ENCODE data around the gene KHDC4.
A peak's percentile ranks its signal among the peaks of the same experiment; 100 is the strongest.
"Not testable (repeated sequence)": the region's sequence is repeated elsewhere in the genome, so short reads cannot be mapped to it uniquely, and the experiment has no call there.

Gene KHDC4

DNA sequence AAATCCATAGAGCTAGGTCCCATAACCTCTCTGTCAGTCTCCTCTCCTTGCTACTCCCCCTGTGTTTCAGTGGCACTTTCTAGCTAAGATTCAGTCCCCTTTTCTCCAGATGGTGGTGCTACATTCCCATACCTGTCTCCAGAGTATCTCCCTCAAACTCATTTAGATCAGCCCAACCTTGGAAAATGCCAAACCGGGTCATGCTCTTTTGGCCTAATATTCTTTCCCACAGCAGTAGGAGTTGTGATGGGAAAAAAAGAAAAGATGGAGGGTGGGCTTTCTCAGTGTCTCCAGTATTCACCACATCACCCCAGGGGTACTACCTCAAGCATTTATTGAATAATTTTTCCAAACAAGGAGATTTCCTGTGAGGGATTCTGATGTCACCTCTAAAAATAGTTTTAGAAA, 4.0 kb upstream of the KHDC4 start:
- Histone ChIP-seq H3K4me1 (ENCODE audit: control insufficient read depth, insufficient read depth, low read length, poor library complexity, severe bottlenecking) (peaks cover 17% of the 10 kb centered on the region), H3K36me3 (ENCODE audit: control insufficient read depth, insufficient read depth, low read length) (peaks cover 5% of the 10 kb centered on the region), H3K27ac (ENCODE audit: low read depth, low read length, severe bottlenecking) (peak overlapping the region; percentile 29), H3K4me3 (ENCODE audit: extremely low read depth, insufficient read depth, low read length, poor library complexity, severe bottlenecking) (no peak overlapping the region), H3K9me3 (ENCODE audit: control insufficient read depth, low read length) (no peaks in the 10 kb centered on the region)
- no CpG with 5 or more reads among the region's 1 CpG for WGBS, 2 experiments (ENCODE audit: insufficient coverage in 2 of 2)

GRCh38 chr1:155934936-155935590, 850 bp upstream of the KHDC4 start:
- peak overlapping the region; percentile 87 for H3K27ac ChIP-seq (ENCODE audit: low read depth, low read length, severe bottlenecking)
- H3K36me3 ChIP-seq (ENCODE audit: control insufficient read depth, insufficient read depth, low read length): peaks cover 36% of the 10 kb centered on the region
- peaks cover 19% of the 10 kb centered on the region for H3K4me1 ChIP-seq (ENCODE audit: control insufficient read depth, insufficient read depth, low read length, poor library complexity, severe bottlenecking)
- peak overlapping the region; percentile 98 for H3K4me3 ChIP-seq (ENCODE audit: extremely low read depth, insufficient read depth, low read length, poor library complexity, severe bottlenecking)
- no peaks in the 10 kb centered on the region for H3K9me3 ChIP-seq (ENCODE audit: control insufficient read depth, low read length)
- WGBS, 2 experiments (ENCODE audit: insufficient coverage in 2 of 2): 94 to 95% methylated on average over 22 of the region's 24 CpGs

- Histone ChIP-seq H3K4me3 (ENCODE audit: extremely low read depth, insufficient read depth, low read length, poor library complexity, severe bottlenecking) (peak overlapping the region; percentile 98), H3K4me1 (ENCODE audit: control insufficient read depth, insufficient read depth, low read length, poor library complexity, severe bottlenecking) (peaks cover 19% of the 10 kb centered on the region), H3K27ac (ENCODE audit: low read depth, low read length, severe bottlenecking) (peak overlapping the region; percentile 87), H3K9me3 (ENCODE audit: control insufficient read depth, low read length) (no peaks in the 10 kb centered on the region), H3K36me3 (ENCODE audit: control insufficient read depth, insufficient read depth, low read length) (peaks cover 51% of the 10 kb centered on the region)
- 5 to 6% methylated on average over 7 to 10 of the region's 10 CpGs for WGBS, 2 experiments (ENCODE audit: insufficient coverage in 2 of 2)
Measured at GRCh38 chr1:155933591-155934096, 569 bp downstream of the KHDC4 start.

GRCh38 chr1:155932487-155932886, 1.7 kb downstream of the KHDC4 start:
- 89 to 100% methylated on average over 1 to 3 of the region's 5 CpGs for WGBS, 2 experiments (ENCODE audit: insufficient coverage in 2 of 2)
- no peak overlapping the region for H3K27ac ChIP-seq (ENCODE audit: low read depth, low read length, severe bottlenecking)
- no peaks in the 10 kb centered on the region for H3K9me3 ChIP-seq (ENCODE audit: control insufficient read depth, low read length)
- H3K36me3 ChIP-seq (ENCODE audit: control insufficient read depth, insufficient read depth, low read length): peaks cover 62% of the 10 kb centered on the region
- peak overlapping the region; percentile 98 for H3K4me3 ChIP-seq (ENCODE audit: extremely low read depth, insufficient read depth, low read length, poor library complexity, severe bottlenecking)
- peaks cover 19% of the 10 kb centered on the region for H3K4me1 ChIP-seq (ENCODE audit: control insufficient read depth, insufficient read depth, low read length, poor library complexity, severe bottlenecking)

GRCh38 chr1:155932081-155932480, 2.1 kb downstream of the KHDC4 start:
- peak overlapping the region; percentile 98 for H3K4me3 ChIP-seq (ENCODE audit: extremely low read depth, insufficient read depth, low read length, poor library complexity, severe bottlenecking)
- H3K4me1 ChIP-seq (ENCODE audit: control insufficient read depth, insufficient read depth, low read length, poor library complexity, severe bottlenecking): peaks cover 19% of the 10 kb centered on the region
- no peak overlapping the region for H3K27ac ChIP-seq (ENCODE audit: low read depth, low read length, severe bottlenecking)
- WGBS, 2 experiments (ENCODE audit: insufficient coverage in 2 of 2): no CpG with 5 or more reads among the region's 1 CpG
- peaks cover 66% of the 10 kb centered on the region for H3K36me3 ChIP-seq (ENCODE audit: control insufficient read depth, insufficient read depth, low read length)
- H3K9me3 ChIP-seq (ENCODE audit: control insufficient read depth, low read length): no peaks in the 10 kb centered on the region

GRCh38 chr1:155931332-155932038, 2.7 kb downstream of the KHDC4 start:
- Histone ChIP-seq H3K36me3 (ENCODE audit: control insufficient read depth, insufficient read depth, low read length) (peaks cover 72% of the 10 kb centered on the region), H3K27ac (ENCODE audit: low read depth, low read length, severe bottlenecking) (no peak overlapping the region)
- whole genome bisulfite sequencing, 2 experiments (ENCODE audit: insufficient coverage in 2 of 2): 96 to 100% methylated on average over 5 of the region's 7 CpGs

DNA sequence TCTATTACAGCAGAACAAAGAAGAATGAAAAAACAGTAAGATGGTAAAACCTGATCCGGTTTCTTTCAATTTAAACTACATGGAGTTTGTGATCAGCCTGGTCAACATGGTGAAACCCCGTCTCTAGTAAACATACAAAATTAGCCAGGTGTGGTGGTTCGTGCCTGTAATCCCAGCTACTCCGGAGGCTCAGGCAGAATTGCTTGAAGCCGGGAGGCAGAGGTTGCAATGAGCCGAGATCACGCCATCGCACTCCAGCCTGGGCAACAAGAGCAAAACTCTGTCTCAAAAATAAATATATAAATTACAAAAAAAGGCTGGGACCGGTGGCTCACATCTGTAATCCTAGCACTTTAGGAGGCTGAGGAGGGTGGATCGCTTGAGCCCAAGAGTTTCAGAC, 3.5 kb downstream of the KHDC4 start:
- not testable (repeated sequence) for H3K9me3 ChIP-seq (ENCODE audit: control insufficient read depth, low read length); H3K4me3 ChIP-seq (ENCODE audit: extremely low read depth, insufficient read depth, low read length, poor library complexity, severe bottlenecking); H3K27ac ChIP-seq (ENCODE audit: low read depth, low read length, severe bottlenecking)
- WGBS, 2 experiments (ENCODE audit: insufficient coverage in 2 of 2): 100% methylated on average over 4 to 6 of the region's 10 CpGs
- Histone ChIP-seq H3K4me1 (ENCODE audit: control insufficient read depth, insufficient read depth, low read length, poor library complexity, severe bottlenecking) (peaks cover 19% of the 10 kb centered on the region), H3K36me3 (ENCODE audit: control insufficient read depth, insufficient read depth, low read length) (peaks cover 80% of the 10 kb centered on the region)

More at GRCh38 chr1:155931332-155932038, 2.7 kb downstream of the KHDC4 start:
- no peaks in the 10 kb centered on the region for H3K9me3 ChIP-seq (ENCODE audit: control insufficient read depth, low read length)
- peaks cover 19% of the 10 kb centered on the region for H3K4me1 ChIP-seq (ENCODE audit: control insufficient read depth, insufficient read depth, low read length, poor library complexity, severe bottlenecking)
- H3K4me3 ChIP-seq (ENCODE audit: extremely low read depth, insufficient read depth, low read length, poor library complexity, severe bottlenecking): peak overlapping the region; percentile 98

- H3K9me3 ChIP-seq (ENCODE audit: control insufficient read depth, low read length): no peaks in the 10 kb centered on the region
- WGBS, 2 experiments (ENCODE audit: insufficient coverage in 2 of 2): 100% methylated on average over 3 to 4 of the region's 5 CpGs
- no peak overlapping the region for H3K27ac ChIP-seq (ENCODE audit: low read depth, low read length, severe bottlenecking)
- H3K4me1 ChIP-seq (ENCODE audit: control insufficient read depth, insufficient read depth, low read length, poor library complexity, severe bottlenecking): peaks cover 15% of the 10 kb centered on the region
- peaks cover 96% of the 10 kb centered on the region for H3K36me3 ChIP-seq (ENCODE audit: control insufficient read depth, insufficient read depth, low read length)
- H3K4me3 ChIP-seq (ENCODE audit: extremely low read depth, insufficient read depth, low read length, poor library complexity, severe bottlenecking): no peak overlapping the region
Measured at GRCh38 chr1:155929057-155929456, 5.2 kb downstream of the KHDC4 start.

DNA sequence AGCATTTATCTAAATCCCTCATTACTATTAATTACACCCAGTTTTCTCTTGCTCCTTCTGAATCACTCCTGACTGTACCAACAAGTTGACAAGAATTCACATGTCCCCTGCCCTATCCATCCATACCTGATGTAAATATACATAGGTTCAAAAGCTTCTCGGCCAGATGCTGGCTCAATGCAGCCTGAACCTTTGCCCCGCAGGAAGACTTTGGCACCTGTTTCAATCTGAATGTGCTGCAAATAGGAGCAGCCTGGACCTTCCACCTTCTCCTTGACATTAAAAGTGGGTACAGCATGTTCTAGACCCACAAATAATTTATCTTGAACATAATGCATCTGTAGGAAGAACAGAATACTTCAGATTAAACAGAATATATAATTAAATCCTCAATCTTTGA, 8.7 kb downstream of the KHDC4 start:
- 100% methylated on average over 2 of the region's 2 CpGs for WGBS, 2 experiments (ENCODE audit: insufficient coverage in 2 of 2)
- Histone ChIP-seq H3K4me1 (ENCODE audit: control insufficient read depth, insufficient read depth, low read length, poor library complexity, severe bottlenecking) (no peaks in the 10 kb centered on the region), H3K9me3 (ENCODE audit: control insufficient read depth, low read length) (no peaks in the 10 kb centered on the region), H3K4me3 (ENCODE audit: extremely low read depth, insufficient read depth, low read length, poor library complexity, severe bottlenecking) (no peak overlapping the region), H3K27ac (ENCODE audit: low read depth, low read length, severe bottlenecking) (no peak overlapping the region), H3K36me3 (ENCODE audit: control insufficient read depth, insufficient read depth, low read length) (peaks cover 100% of the 10 kb centered on the region)

DNA sequence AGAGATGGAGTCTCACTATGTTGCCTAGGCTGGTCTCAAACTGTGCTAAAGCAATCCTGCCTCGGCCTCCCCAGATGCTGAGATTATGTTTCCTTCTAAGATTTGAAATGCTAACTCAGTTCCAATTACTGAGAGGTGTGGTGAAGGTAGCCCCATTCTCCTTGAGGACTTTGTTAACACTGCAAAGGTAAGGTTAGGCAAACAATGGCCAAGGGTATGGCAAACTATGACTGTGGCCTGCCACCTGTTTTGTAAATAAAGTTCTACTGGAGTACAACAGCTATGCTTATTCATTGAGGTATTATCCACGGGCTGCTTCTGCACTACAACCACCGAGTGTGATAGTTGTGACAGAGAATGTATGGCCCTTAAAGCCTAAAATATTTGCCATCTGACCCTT, 13.5 kb downstream of the KHDC4 start:
- Histone ChIP-seq H3K4me3 (ENCODE audit: extremely low read depth, insufficient read depth, low read length, poor library complexity, severe bottlenecking) (no peak overlapping the region), H3K27ac (ENCODE audit: low read depth, low read length, severe bottlenecking) (no peak overlapping the region), H3K4me1 (ENCODE audit: control insufficient read depth, insufficient read depth, low read length, poor library complexity, severe bottlenecking) (no peaks in the 10 kb centered on the region), H3K9me3 (ENCODE audit: control insufficient read depth, low read length) (no peaks in the 10 kb centered on the region), H3K36me3 (ENCODE audit: control insufficient read depth, insufficient read depth, low read length) (peaks cover 99% of the 10 kb centered on the region)
- 93 to 100% methylated on average over 1 to 3 of the region's 3 CpGs for WGBS, 2 experiments (ENCODE audit: insufficient coverage in 2 of 2)

GRCh38 chr1:155919801-155920200, 14.4 kb downstream of the KHDC4 start:
- H3K4me3 ChIP-seq (ENCODE audit: extremely low read depth, insufficient read depth, low read length, poor library complexity, severe bottlenecking): no peak overlapping the region
- peaks cover 99% of the 10 kb centered on the region for H3K36me3 ChIP-seq (ENCODE audit: control insufficient read depth, insufficient read depth, low read length)
- no peaks in the 10 kb centered on the region for H3K9me3 ChIP-seq (ENCODE audit: control insufficient read depth, low read length)
- WGBS, 2 experiments (ENCODE audit: insufficient coverage in 2 of 2): 100% methylated on average over 1 to 2 of the region's 2 CpGs
- no peaks in the 10 kb centered on the region for H3K4me1 ChIP-seq (ENCODE audit: control insufficient read depth, insufficient read depth, low read length, poor library complexity, severe bottlenecking)
- no peak overlapping the region for H3K27ac ChIP-seq (ENCODE audit: low read depth, low read length, severe bottlenecking)

Measured in mesodermal cell (in vitro differentiated cells).